ENCODE measurements around the gene PEX5L. TPM values are rescaled to one million over a fixed set of nuclear protein-coding genes. Genes with fewer than 3 reads are reported as not detected.

The PEX5L gene
- polyA plus RNA-seq, 1 experiment: not detected

DNA sequence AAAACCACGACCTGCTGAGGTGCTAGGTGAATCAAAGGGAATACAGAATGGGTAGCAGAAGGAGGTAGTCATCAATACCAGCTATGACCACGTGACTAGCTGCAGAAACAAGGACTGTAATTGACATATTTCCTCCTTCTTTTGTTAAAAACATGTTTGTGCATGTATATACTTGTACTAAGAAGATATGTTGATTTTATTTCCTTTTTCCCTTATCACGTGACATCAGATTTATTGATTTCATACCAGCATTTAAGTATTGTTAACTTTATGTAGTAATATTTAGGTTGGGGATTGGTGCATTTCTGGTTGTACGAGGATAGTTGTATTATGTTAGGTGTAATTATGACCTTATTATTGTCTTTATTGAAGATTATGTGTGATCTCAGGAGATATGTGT, 36.2 kb downstream of the PEX5L start:
- DNase-seq (ENCODE audit: low read depth): no peak
- Histone ChIP-seq H3K36me3 (ENCODE audit: control insufficient read depth, insufficient read depth, low read length) (no peaks in the 10 kb centered on the region), H3K4me3 (ENCODE audit: low read depth, low read length) (no peak overlapping the region), H3K27me3 (ENCODE audit: control insufficient read depth, insufficient read depth, low read length) (no peaks in the 10 kb centered on the region)
- ChIA-PET CTCF (no interaction called here), POLR2A (no interaction called here)
- TF ChIP-seq CTCF (IDR thresholded peaks at IDR 0.05; ENCODE audit: insufficient read depth, low read depth, low read length): no peak

GRCh38 chr3:179995406-179995805, 41.3 kb downstream of the PEX5L start:
- Histone ChIP-seq H3K27me3 (ENCODE audit: control insufficient read depth, insufficient read depth, low read length) (no peaks in the 10 kb centered on the region), H3K4me3 (ENCODE audit: low read depth, low read length) (no peak overlapping the region), H3K36me3 (ENCODE audit: control insufficient read depth, insufficient read depth, low read length) (no peaks in the 10 kb centered on the region)
- DNase-seq (ENCODE audit: low read depth): no peak
- ChIA-PET CTCF (no interaction called here), POLR2A (no interaction called here)
- no peak for TF ChIP-seq CTCF (IDR thresholded peaks at IDR 0.05; ENCODE audit: insufficient read depth, low read depth, low read length)

DNA sequence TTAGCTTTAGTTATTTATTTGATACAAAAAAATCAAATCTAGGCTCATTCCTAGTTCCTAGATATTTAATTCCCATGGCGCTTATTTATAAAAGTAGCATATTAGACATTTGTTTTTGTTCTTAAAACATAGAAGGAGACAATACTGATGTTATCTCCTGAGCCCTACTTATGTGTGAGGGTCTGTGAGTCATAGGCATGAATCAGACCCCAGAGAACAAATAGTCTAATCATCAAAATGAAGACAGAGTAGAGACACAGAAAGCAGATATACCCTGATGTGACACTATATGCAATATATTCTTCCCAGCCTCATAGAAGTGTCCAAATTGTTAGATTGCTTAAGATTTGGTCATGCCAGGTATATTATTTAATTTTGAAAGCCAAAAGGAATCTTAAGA, 44.9 kb downstream of the PEX5L start:
- POLR2A ChIA-PET: no interaction called here

DNA sequence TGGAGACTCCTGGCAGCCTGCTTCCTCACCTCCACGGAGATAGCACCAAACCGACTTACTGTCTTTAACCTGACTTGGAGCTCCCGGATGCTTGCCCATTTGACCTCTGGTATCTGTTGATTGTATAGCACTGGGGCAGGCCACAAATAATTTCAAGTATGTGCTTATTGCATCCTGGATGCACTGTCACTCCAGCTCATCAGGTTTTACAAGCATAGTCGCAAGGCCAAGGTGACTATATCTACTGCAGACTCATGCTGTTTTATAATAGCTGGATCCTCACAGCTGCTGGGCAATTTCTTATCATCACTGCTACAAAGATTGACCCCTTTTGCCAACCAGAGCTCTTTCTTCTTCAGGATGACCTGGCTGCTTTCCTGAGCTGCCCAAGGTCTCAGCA, 45.6 kb downstream of the PEX5L start:
- POLR2A ChIA-PET: no interaction called here

More for the DNA sequence above, 44.9 kb downstream of the PEX5L start:
- H3K36me3 ChIP-seq (ENCODE audit: control insufficient read depth, insufficient read depth, low read length): no peaks in the 10 kb centered on the region
- no peak for DNase-seq (ENCODE audit: low read depth)
- H3K4me3 ChIP-seq (ENCODE audit: low read depth, low read length): no peak overlapping the region
- no peaks in the 10 kb centered on the region for H3K27me3 ChIP-seq (ENCODE audit: control insufficient read depth, insufficient read depth, low read length)
- no peak for TF ChIP-seq CTCF (IDR thresholded peaks at IDR 0.05; ENCODE audit: insufficient read depth, low read depth, low read length)
- CTCF ChIA-PET: no interaction called here

DNA sequence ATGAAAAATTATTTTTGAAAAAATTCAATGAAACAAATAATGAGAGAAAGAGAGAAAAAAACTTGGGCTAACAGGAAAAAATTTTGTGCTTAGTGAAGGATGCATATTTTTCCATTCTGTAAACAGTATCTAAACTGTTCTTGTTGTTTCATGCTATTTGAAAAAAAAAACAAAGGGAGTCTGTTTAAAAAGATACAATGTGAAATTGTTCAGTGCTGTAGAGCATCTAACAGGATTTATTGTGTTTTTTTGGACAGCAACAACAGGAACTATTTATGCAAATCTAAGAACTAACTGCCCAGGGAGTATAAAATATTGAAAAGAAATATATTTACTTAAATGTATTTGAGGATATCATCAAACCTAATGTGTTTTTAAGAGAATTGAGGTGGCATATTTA, 55.1 kb downstream of the PEX5L start:
- no peak for TF ChIP-seq CTCF (IDR thresholded peaks at IDR 0.05; ENCODE audit: insufficient read depth, low read depth, low read length)
- POLR2A ChIA-PET: no interaction called here

More for the DNA sequence above, 45.6 kb downstream of the PEX5L start:
- no peaks in the 10 kb centered on the region for H3K27me3 ChIP-seq (ENCODE audit: control insufficient read depth, insufficient read depth, low read length)
- no peak for DNase-seq (ENCODE audit: low read depth)
- H3K4me3 ChIP-seq (ENCODE audit: low read depth, low read length): no peak overlapping the region
- no peak for TF ChIP-seq CTCF (IDR thresholded peaks at IDR 0.05; ENCODE audit: insufficient read depth, low read depth, low read length)
- CTCF ChIA-PET: no interaction called here
- no peaks in the 10 kb centered on the region for H3K36me3 ChIP-seq (ENCODE audit: control insufficient read depth, insufficient read depth, low read length)

More for the DNA sequence above, 55.1 kb downstream of the PEX5L start:
- CTCF ChIA-PET: no interaction called here
- Histone ChIP-seq H3K36me3 (ENCODE audit: control insufficient read depth, insufficient read depth, low read length) (no peaks in the 10 kb centered on the region), H3K4me3 (ENCODE audit: low read depth, low read length) (no peak overlapping the region), H3K27me3 (ENCODE audit: control insufficient read depth, insufficient read depth, low read length) (no peaks in the 10 kb centered on the region)
- DNase-seq (ENCODE audit: low read depth): no peak

Measured in BJ (cell line).